OCI-LY3 (cell line): ENCODE measurements around the gene PRDM16.

Experiments
- EZH2phosphoT487 ChIP-seq: fragments of 200-600 bp; shearing (Covaris generic); IDR thresholded peaks from 2 replicates; pipeline ENCODE4 v1.6.1; 2018; ENCODE audit warnings: antibody characterized with exemption, mixed run types, low read depth
- TF ChIP-seq, protein P1 (sequence below): fragments of 200-600, 300-600 bp; sonication (generic); IDR thresholded peaks from 2 replicates; pipeline ENCODE4 v1.5.1; 2014; ENCODE audit warnings: antibody characterized with exemption, low read length, low read depth

- TF ChIP-seq, protein P1, sequence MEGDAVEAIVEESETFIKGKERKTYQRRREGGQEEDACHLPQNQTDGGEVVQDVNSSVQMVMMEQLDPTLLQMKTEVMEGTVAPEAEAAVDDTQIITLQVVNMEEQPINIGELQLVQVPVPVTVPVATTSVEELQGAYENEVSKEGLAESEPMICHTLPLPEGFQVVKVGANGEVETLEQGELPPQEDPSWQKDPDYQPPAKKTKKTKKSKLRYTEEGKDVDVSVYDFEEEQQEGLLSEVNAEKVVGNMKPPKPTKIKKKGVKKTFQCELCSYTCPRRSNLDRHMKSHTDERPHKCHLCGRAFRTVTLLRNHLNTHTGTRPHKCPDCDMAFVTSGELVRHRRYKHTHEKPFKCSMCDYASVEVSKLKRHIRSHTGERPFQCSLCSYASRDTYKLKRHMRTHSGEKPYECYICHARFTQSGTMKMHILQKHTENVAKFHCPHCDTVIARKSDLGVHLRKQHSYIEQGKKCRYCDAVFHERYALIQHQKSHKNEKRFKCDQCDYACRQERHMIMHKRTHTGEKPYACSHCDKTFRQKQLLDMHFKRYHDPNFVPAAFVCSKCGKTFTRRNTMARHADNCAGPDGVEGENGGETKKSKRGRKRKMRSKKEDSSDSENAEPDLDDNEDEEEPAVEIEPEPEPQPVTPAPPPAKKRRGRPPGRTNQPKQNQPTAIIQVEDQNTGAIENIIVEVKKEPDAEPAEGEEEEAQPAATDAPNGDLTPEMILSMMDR, result no peak
- TF ChIP-seq EZH2phosphoT487, result no peak
Observed at GRCh38 chr1:3290915-3291314, 221.9 kb downstream of the PRDM16 start.
